Measurements from ENCODE around the gene ANKRD34A.

DNA sequence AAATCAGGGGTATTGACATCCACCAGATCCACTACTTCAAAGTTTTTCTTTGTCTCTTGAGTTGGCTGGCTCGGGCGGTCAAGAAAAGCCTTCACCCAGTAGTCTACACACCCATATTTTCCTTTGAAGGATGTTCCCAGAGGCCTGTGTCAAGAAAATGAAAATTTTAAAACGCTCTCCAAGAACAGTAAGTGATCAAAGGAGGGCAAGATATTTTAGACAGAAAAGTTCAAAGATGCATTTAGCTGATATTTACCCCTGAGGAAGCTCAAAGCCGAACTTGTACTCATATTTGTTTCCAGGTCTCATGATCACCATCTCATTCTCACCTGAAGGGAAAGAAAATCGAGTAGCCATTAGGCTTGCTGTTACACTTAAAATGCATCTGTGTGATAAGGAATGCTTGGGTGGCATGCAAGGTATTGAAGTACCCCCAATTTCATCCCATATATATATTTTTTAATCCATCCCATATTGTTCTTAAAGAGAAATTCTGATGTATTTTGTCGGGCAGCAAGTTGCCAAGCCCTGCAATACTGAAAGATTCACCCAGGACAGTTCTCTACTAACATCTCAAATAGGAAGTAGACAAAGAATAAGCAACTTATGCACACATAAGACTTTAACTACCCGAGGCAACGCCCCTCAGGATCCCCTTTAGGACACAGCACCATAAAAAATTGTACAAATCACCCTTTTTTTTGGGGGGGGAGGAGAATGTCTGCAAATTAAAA is 30.9 kb upstream of the ANKRD34A start:
- TF ChIP-seq, protein P1, sequence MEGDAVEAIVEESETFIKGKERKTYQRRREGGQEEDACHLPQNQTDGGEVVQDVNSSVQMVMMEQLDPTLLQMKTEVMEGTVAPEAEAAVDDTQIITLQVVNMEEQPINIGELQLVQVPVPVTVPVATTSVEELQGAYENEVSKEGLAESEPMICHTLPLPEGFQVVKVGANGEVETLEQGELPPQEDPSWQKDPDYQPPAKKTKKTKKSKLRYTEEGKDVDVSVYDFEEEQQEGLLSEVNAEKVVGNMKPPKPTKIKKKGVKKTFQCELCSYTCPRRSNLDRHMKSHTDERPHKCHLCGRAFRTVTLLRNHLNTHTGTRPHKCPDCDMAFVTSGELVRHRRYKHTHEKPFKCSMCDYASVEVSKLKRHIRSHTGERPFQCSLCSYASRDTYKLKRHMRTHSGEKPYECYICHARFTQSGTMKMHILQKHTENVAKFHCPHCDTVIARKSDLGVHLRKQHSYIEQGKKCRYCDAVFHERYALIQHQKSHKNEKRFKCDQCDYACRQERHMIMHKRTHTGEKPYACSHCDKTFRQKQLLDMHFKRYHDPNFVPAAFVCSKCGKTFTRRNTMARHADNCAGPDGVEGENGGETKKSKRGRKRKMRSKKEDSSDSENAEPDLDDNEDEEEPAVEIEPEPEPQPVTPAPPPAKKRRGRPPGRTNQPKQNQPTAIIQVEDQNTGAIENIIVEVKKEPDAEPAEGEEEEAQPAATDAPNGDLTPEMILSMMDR (IDR thresholded peaks at IDR 0.05; ENCODE audit: poor library complexity, severe bottlenecking), result no peak
- TF ChIP-seq POLR2AphosphoS5 (IDR thresholded peaks at IDR 0.05) (no peak), EZH2 (IDR thresholded peaks at IDR 0.05; ENCODE audit: borderline replicate concordance, insufficient read depth, low read length, poor library complexity, severe bottlenecking) (no peak), EP300 (conservative IDR thresholded peaks at IDR 0.05; ENCODE audit: poor library complexity, severe bottlenecking) (no peak), RAD21 (conservative IDR thresholded peaks at IDR 0.05) (no peak), TAF1 (IDR thresholded peaks at IDR 0.05; ENCODE audit: low read depth) (no peak), SMC3 (conservative IDR thresholded peaks at IDR 0.05; ENCODE audit: poor library complexity) (no peak)
- TF ChIP-seq, protein P2, sequence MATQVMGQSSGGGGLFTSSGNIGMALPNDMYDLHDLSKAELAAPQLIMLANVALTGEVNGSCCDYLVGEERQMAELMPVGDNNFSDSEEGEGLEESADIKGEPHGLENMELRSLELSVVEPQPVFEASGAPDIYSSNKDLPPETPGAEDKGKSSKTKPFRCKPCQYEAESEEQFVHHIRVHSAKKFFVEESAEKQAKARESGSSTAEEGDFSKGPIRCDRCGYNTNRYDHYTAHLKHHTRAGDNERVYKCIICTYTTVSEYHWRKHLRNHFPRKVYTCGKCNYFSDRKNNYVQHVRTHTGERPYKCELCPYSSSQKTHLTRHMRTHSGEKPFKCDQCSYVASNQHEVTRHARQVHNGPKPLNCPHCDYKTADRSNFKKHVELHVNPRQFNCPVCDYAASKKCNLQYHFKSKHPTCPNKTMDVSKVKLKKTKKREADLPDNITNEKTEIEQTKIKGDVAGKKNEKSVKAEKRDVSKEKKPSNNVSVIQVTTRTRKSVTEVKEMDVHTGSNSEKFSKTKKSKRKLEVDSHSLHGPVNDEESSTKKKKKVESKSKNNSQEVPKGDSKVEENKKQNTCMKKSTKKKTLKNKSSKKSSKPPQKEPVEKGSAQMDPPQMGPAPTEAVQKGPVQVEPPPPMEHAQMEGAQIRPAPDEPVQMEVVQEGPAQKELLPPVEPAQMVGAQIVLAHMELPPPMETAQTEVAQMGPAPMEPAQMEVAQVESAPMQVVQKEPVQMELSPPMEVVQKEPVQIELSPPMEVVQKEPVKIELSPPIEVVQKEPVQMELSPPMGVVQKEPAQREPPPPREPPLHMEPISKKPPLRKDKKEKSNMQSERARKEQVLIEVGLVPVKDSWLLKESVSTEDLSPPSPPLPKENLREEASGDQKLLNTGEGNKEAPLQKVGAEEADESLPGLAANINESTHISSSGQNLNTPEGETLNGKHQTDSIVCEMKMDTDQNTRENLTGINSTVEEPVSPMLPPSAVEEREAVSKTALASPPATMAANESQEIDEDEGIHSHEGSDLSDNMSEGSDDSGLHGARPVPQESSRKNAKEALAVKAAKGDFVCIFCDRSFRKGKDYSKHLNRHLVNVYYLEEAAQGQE (IDR thresholded peaks at IDR 0.05; ENCODE audit: borderline replicate concordance), result no peak

All from neural cell (in vitro differentiated cells).